H1 (cell line): Measurements from ENCODE around the gene ERN2. TPM values are rescaled to one million over a fixed set of nuclear protein-coding genes. Genes with fewer than 3 reads are reported as not detected.

Experiments
- PHF8 ChIP-seq: fragments of 200-600 bp; sonication (generic); conservative IDR thresholded peaks from 2 replicates; pipeline ENCODE4 v1.7.1; 2012; ENCODE audit warnings: low read depth, mild to moderate bottlenecking, inconsistent platforms, low read length, moderate library complexity
- RAD21 ChIP-seq, 2 experiments: IDR thresholded peaks in 1 of 2; conservative IDR thresholded peaks in 1 of 2; 2 replicates each; pipeline ENCODE4 v1.6.1; 2011; ENCODE audit warnings: low read depth in 2 of 2, low read length in 2 of 2, improper control_type of control experiment in 1 of 2, inconsistent platforms in 1 of 2, mild to moderate bottlenecking in 1 of 2, moderate library complexity in 1 of 2
- SRF ChIP-seq: IDR thresholded peaks from 2 replicates; pipeline ENCODE4 v1.6.1; 2011; ENCODE audit warnings: mild to moderate bottlenecking, low read depth, low read length, moderate library complexity
- ZNF274 ChIP-seq: IDR thresholded peaks from 2 replicates; pipeline ENCODE4 v1.7.0; 2012; ENCODE audit warnings: low read length, borderline replicate concordance; ENCODE audit errors: extremely low read depth
- polyA plus RNA-seq, 7 experiments: library from polyadenylated mRNA; depleted of rRNA in 3 of 7; stranded (reverse) in 5 of 7; unstranded in 2 of 7; fragments of >200 nt in 5 of 7; fragments of 200-250 nt in 2 of 7; gene quantifications; 1 replicate in 5 of 7; 2 replicates in 1 of 7; 4 replicates in 1 of 7; pipeline versions ENCODE4 v1.2.1 to v1.2.3, GENCODE V29; 2011 to 2013; ENCODE audit warnings: missing spikeins in 2 of 7, mixed read lengths in 2 of 7
- total RNA-seq: library from RNA; stranded (reverse); fragmentation: NEBNext Ultra II Directional; extraction: Animal tissue kit (Norgen Biotek cat#: 25700); gene quantifications from 2 replicates; pipeline ENCODE4 v1.2.1, GENCODE V29; 2021

ERN2 gene
- total and polyA plus RNA-seq, 2 of the 8 experiments (the other 6 are each of a cell fraction or from before 2014, with no cell fraction given), result 2.4 to 4.4 TPM

DNA sequence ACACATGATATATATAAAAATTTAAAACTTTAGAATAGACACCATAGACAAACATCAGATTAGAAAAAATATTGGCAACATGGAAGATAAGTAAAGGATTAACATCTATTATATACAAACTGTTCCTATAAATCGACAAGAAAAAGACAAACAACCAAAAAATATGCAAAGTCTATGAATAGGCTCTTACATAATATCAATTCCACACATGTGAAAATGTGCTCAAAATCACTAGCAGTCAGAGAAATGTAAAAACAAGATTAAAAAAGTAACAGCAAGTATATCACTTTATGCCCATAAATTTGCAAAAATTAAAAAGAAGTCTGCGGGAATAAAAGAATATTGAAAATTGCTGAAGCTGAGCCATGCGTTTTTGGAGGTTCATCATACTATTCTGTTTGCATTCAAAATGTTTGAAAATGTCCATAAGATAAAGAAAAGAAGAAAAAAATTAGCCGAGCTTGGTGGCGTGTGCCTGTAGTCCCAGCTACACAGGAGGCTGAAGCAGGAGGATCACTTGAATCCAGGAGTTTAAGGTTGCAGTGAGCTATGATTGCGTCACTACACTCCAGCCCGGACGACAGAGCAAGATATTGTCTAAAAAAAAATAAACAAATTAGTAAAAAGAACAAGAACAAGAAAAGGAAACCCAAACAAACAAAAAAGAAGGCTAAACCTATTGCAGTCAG, 11.2 kb upstream of the ERN2 start (continued):
- TF ChIP-seq ZNF274 (no peak), SRF (no peak), RAD21 (IDR thresholded peaks at IDR 0.05 in 1 of 2, conservative IDR thresholded peaks at IDR 0.05 in 1 of 2; ENCODE audit: low read depth in 2 of 2, low read length in 2 of 2) (no peak), PHF8 (no peak)
